NCI-H1417 (cell line): ENCODE results near the gene SF1.
A peak's percentile ranks its signal among the peaks of the same experiment; 100 is the strongest.

Source experiments
- DNase-seq, 3 experiments: peaks; one replicate each; lab custom pipeline; 2025; lab: John Stamatoyannopoulos, UW

SF1 gene

DNA sequence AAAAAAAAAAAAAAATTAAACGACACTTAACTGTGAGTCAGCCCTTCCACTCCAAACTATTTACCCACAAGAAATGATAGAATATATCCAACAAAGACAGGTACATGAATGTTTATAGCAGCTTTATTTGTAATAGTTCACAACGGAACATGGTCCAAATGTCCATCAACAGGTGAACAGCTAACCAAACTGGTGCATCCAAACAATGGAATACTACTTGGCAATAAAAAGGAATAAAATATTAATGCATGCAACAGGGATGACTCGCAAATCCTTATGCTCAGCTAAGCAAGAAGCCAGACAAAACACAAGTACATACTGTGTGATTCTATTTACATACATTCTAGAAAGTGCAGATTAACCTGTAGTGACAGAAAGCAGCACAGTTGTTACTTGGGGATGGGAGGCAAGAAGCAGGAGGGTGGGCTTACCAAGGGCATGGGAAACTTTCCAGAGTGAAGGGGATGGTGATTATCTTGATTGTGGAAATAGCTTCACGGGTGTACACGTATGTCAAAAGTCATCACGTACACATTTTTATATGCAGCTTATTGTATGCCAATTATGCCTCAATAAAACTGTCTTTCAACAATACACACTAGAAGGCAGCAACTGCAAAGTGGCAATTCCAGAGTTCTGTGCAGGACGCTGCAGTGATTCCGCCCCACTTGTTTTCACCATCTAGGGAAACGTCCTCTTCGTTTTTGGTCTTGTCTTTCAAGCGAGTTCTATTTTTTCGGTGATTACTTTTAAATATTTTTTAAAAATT lies 6.7 kb upstream of the SF1 start:
- no peak for DNase-seq

DNA sequence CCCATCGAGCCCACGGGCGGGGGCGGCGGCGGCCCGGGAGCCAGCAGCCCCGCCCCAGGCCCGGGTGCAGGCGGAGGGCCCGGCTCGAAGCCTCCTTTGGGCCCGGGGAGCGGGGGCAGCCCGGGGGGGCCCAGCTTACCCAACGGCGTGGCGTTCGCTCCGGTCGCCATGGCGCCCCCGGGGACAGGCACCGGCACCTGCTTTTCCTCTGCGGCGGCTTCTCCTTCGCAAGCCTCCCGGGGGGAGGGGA lies 194 bp downstream of the SF1 start:
- no peak for DNase-seq

DNA sequence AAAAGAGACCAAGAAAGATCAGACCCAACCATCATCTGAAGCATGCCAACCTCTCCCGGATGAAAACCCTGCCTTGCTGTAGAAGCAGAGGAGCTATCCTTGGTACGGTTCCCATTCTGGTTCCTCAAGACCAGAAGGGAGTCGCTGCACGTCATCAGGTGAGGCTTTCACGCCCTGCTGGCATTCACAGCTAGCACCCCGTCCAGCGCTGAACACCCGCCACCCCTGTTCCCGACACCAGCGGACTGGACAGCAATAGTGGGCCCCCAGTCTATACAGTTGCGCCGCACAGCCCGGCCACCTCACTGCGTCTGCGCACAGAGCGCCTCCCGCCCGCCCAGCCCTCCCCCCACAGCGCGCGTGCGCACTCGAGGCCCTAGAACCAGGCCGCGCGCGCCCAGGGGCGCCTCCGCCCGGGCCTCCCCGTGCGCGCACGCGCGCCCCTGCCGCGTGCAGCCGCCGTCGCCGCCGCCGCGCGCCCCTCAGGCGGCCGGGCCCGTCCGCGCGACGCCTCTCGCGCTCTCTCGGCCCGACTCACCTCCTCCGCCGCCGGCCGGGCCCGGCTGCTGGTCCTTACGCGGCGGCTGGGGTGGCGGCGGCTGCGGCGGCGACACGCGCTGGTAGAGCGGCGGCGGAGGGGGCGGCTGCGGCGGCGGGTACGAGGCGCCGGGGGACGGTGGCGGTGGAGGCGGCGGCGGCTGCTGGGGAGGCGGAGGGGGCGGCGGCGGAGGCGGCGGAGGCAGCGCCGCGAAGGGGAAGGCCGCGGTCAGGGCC lies 706 bp downstream of the SF1 start:
- DNase-seq: peak; percentile 85 to 90 (median 89)

DNA sequence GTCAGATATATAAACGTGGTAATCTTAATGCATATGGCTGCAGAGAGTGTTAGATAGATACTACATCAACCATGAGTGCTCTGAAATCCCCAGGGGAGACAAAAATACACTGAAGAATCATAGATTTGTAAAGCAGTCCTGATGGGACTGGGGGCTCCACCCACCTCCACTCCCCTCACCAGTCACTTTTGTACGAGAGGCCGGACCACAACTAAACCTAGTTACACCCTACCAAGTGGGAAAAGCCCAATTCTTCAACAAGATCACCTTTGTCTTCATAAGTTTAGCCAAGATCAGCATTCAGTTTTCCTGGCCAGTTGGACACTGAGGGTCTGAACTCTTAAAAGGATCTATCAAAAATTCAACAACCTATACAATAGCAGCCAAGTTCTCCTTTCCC lies 1.5 kb downstream of the SF1 start:
- DNase-seq: peak in 1 of 3 experiments; percentile 42

DNA sequence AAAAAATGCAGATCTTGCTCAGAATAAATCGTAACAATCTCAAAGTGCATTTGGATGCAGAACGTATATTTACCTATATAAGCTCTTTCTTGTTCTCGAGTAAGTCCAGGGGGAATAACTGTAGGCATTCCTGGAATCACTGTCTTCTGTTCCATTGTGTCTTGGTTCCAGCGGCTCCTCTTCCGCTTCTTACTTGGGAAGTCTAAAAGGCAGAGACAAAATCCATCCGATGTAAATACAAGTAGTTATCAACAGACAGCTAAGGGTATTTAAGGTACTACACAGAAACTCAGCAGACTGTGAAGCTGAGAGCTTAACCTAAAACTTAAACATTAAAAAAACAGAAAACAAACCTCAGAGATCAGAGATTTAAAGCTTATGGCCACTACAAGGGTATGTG lies 1.9 kb downstream of the SF1 start:
- no peak for DNase-seq

DNA sequence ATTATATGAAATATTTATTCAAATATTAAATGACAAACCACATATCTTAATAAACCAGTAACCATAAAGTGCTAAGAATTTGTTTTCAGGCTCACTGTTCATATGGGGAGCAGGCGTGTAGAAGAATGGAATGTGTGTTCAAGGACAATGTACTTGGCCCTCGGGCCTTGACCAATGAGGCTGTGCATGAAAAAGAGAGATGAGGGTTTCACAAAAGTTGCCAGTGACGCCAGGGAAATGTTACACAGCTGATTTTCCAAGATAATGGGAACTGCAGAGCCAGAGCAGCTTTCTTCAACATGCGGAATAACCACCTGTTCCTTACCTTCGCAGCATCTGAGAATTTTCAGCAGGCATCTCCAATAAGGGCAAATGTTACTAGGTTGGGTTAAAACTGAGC lies 4.2 kb downstream of the SF1 start:
- DNase-seq: no peak

DNA sequence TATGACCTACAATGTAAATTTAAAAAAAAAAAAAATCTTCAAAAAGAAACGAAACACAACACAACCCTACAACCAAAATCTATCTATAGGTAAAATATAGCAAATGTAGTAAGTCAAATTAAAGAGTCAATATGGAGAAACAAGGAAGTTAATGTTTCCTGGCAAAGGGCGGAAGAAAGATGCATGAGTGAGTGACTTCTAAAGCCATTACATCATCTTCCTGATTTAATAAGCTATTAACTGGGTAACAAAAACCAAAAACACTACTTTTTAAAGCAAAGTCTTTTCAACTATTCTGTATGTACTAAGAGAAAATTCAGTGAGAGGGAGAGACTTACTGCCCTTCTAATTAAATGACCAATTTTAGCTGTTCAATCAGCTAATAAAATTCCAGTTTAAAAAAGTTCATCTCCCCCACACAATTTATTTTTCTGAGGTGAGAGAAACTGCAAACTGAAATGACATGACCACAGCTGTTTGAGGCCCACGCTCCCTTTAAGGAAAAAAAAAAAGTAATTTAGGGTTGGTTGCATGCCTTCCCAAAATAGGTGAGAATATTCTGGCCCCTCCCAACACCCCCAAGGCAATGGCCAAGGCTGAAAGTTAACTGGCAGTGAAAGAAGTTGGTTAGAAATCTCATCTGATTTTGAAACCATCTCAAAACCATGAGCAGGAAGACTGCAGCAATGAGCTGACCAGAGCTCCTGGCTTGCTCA lies 5.9 kb downstream of the SF1 start:
- DNase-seq: no peak

DNA sequence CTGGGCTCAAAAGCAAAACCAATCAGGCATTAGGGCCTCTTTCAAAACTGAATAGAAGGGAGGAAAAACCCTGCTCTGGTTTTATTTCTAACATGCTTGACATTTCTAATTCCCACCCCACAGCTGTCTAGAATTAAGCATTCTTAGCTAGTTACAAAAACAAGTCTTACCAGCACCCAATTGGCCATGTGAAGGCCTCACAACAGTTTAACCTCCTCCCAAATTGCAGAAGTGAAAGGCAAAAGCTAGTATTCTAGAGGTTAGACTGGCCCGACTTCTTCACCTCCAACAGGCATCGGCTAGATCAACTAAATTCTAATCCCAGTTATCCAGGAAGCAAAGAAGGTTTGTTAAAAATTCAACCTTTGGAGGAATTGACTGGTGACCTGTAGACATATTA lies 6.5 kb downstream of the SF1 start:
- no peak for DNase-seq

DNA sequence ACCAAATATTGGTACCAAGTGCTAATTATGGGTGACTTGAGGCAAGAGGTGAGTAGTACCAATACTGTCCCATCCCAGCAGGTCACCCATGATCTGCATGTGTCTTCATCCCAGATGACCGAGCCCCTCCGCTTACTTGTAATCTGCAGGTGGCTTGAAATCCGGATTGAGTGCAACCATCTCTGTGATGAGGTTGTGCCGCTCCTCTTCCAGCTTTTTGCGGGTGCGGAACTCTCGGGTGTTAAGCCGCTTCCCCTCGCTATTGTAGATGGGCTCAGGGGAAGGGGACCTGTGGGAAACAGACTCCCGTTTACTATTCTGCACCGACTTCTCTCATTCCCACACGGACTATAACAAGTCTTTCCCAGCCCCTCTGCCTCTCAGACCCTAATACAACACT lies 8.2 kb downstream of the SF1 start:
- DNase-seq: no peak

DNA sequence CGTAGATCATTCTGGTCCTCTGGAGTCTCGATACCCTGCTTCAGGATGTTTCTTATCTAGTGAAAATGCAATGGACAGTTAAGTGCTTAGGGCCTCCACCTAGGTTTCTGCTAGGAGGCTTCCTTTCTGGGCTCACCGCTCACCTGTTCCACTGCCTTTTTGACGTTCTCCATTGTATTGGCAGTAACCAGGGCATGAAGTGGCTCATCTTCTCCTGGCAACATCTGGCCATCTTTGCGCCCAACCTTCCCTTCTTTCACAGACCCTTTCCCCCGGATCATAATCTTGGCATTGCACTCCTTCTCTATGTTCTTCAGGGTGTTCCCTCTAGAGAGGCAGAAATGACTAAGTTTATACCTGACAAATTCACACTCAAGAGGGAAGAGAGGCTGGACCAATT lies 9.1 kb downstream of the SF1 start:
- no peak for DNase-seq

DNA sequence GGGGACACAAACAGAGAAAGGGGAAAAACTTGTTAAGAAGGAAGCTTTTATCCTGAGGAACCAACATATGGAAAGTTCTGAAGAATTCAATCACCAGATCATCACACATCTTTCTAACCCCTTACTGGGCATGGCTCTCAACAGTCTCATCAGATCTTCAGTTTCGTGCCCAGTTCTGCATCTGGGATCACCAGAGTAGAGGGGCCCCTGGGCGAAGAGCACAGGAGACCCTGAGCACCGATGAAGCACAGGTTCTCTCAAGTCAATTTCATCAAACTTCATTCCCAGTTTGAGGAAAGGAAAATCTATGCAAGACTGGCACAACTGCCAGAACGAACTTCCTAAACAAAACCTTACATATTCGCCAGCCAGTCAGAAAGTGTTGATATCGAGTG lies 10.0 kb downstream of the SF1 start:
- DNase-seq: no peak

DNA sequence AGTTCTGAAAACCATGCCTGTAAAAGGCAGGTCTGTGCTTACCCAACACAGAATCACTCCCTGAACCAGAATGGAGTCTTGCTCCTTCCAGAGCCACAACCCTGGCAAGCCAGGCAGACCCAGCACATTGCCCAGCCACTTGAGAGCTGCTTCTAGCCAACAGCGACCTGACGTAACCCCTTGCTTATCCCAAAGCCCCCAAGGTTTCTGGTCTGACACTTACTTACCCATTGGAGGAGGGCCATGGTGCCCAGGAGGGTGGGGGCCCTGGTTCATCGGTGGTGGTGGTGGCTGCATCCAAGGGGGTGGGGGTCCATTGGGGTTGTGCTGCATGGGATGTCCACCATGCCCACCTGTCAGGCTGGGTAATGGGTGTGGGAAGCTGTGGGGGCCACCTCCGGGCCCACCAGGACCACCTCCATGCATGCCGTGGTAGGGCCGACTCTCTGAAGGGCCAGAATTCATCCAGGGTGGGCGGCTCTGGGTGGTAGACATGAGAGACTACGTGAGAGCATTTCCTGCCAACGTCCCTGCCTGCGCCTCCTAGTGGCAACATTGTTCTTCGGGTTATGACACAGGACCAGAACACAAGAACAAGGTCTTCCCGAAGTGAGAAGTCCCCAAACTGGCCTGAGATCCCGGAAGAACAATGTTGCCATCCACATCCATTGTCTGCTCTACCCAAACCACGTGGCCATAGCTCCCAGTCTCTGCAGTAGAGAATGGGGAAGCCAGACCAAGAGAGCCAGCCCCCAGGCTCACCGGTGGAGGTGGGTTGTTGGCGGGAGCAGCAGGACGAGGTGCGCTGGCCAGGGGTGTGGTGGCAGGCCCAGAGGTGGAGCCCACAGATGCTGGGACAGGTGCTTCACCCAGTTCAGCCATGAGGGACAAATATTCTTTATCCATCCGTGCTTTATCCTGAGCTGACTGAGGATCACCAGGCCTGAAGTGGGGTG lies 10.7 kb downstream of the SF1 start:
- peak in 2 of 3 experiments; percentile 41 to 57 for DNase-seq

DNA sequence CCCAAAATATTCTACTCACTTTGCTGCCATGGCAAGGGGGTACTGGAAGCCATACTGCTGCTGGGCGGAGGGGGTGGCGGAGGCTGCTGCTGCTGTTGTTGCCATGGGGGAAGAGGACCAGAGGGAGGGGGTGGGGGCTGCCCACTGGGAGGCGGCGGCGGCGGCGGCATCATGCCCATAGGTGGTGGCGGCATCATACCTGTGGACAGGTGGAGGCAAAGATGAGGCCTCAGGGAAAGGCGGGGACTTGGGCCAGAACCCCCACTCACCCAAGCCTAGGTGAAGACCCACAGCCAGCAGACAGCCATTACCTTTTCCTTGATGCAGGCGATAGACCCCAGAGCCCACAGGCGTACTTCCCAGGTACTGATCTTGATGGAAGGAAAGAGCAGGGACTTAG lies 11.5 kb downstream of the SF1 start:
- DNase-seq: no peak

DNA sequence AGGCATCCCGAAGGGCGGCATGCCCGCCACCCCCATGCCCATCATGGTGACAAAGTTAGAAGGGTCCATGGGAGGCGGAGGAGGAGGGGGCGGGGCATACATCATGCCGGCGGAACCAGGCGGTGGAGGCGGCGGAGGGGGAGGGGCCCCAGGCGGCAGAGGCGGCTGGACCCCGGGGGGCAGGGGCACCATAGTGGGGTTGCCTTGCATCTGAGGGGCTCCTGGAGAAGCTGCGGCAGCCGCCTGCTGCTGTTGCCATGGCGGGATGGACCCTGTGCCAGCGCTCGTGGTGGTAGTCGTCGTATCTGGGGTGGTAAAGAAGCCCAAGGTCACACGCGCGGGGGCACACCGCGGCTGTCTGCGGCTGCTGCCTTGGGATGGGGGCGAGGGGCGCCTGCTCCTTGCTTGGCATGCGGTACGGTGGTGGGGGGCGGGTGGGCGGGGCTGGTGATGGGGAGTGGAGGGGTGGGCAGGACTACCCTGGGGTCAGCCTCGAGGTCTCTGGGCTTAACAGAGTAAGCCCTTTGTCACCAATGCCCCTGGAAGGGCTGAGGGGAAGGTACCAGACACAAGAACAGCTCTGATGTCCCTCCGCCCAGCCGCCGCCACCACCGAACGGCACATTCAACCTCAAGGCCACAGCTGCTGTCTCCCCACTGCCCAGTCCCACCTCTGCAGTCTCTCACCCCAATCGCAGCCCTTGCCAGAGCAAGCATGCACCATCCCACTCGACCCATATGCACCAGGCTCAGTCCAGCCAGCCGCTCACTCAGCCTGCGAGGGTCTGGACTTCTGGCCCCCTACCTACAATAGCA lies 12.3 kb downstream of the SF1 start:
- no peak for DNase-seq

DNA sequence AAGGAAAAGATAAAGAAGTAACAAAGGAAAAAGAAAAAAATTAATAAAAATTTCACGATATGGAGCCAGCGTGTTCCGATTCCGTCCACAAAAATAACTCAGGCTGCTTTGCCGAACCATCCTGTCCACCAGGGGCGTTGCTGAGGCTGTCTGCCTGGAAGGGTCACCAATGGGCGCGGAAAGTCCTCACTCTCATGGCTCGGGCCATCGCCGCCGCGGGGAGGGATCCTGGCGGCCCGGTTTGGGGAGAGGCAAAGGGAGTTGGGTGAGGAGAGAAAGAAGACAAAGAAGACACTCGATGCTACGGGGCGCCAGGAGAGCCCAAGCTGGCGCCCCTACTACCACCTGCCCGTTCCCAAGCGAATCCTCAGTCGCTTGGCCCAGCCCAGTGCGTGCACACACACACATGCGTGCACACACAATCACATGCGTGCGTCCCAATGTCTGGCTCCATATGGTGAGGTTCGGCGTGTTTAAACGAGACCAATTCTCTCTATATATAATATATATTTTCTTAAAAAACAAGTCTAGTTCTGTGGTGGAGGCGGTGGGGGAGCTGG lies 13.0 kb downstream of the SF1 start:
- peak in 1 of 3 experiments; percentile 21 for DNase-seq

DNA sequence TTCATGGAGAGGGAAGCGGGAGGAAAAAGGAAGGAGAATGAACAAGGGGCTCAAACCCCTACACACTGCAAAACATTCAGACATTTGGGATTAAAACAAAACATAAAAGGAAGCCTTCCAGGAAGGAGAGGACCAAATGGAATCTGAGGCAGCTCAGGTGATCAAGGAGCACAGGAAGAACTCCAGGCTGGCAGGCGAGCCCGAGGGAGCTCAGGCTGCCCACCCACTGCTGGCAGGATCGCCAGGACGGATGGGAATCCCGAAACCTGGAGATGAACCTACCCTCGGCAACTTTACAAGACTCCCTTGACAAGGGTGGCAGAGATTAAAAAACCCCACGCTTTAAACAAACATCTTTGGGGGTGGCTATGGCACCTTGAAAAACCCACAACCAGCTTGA lies 13.6 kb downstream of the SF1 start:
- no peak for DNase-seq

DNA sequence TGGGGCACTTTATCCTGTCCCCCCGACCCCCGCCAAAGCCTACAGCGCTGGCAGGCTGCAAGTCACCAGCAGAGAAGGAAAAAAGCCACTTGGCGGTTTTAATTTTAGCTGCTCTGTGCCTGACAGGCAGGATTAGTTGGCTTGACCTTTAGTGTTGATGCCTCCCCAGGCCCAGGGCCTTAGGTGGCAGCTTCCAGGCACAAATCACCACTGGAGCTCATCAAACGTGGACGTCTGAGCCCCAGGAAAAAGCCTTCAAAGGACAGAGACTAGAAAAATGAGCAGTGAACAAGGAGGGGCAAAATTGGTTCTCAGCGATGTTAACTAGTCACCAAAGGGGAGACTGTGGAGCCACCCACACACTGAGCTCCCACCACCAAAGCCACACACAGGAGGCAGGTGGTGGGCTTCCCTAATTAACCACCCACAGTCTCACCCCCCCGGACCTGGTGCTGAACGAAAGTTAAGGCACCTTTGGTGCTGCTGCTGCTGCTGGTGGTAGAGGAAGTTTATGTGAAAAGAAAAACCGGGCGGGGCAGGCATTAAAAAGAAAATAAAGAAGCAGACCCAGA lies 14.2 kb downstream of the SF1 start:
- no peak for DNase-seq

DNA sequence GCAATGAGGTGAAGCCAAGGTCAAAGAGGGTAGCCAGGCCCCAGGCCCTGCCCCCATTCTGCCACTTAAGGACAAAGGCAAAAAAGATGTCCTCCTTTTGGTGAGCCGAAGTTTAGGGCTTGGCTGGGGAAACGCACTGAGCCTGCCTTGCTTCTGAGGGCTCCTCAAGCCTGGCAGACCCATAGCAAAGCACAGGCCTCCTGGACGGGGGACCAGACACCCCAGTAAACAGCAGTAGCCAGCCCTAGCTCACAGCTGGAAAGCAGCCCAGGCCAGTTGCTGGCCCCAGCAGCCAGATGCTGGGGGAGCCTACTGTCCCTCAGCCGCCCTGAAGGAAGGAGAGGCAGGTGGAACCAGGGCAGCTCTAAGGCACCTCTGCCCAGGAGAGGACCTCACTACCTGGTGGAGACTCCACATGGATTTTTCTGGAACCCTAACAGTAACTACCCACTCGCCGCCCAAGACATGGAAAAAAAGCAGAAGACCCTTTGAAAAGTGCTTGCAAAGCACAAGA lies 14.8 kb downstream of the SF1 start:
- no peak for DNase-seq

DNA sequence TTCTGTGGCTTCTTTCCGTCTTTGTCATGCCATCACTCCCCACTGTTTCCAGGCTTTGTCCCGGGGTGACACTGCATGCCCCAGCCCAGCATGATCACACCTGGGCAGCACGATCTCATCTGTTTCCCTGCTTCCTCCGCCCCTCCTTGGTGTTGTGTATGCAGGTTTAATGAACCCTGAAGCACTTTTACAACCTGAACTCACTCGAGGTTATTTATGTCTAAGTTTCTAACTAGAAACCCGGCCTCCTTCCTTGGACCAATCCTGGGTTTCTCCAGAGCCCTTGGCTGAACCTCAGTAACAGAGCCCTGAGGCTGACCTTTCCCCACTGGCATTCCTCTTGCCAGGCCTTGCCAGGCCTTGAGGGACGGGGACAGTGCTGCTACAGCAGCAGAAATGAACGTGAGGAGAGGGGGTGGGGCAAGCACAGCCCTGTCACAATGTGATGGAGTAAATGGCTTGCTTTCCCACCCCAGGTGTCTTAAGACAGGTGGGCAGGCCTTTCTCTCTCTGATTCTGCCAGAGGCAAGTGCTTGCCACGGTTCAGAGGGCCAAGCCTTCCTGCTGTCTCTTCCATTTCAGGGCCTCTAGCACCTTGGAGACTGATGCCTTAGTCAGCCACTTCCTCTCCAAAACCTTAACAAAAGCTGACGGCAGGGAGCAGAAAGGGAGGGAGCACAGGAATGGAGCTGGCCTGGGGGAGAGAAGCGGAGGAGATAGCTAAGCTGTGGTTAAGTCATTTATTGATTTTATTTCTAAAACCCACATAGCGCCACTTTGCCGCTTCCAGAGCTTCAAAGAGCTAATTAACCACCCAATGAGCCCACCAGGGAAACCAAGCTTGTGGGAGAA lies 15.4 kb downstream of the SF1 start:
- peak in 2 of 3 experiments; percentile 18 to 46 for DNase-seq
